GM21447 (cell line): ENCODE results near the gene DAP3.

Experiments used
- ATAC-seq: cut with Tn5 transposase; IDR thresholded peaks from one replicate; pipeline ENCODE4 v1.9.1; 2021; ENCODE audit not compliant: unreplicated experiment

The DAP3 gene

GRCh38 chr1:155769257-155769656, 80.4 kb downstream of the DAP3 start:
- no peak for ATAC-seq

DNA sequence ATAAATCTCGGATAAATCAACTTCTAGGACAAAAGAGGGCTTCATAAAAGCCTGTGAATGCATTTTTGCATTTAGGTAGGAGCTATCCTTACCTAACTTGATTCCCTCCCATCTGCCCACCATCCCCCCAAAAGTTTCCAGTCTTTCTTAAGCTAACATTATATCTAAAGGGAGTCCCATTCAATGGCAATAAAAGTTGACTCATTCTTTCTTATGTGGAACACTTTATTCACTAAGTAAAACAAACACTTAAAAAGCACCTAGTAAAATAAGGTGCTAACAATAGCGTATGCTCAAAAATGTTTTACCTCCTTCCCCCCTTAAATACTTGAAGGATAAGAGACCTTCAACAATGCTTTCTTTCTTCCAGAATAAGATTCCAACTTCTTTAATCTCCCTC, 84.3 kb downstream of the DAP3 start:
- ATAC-seq = no peak

DNA sequence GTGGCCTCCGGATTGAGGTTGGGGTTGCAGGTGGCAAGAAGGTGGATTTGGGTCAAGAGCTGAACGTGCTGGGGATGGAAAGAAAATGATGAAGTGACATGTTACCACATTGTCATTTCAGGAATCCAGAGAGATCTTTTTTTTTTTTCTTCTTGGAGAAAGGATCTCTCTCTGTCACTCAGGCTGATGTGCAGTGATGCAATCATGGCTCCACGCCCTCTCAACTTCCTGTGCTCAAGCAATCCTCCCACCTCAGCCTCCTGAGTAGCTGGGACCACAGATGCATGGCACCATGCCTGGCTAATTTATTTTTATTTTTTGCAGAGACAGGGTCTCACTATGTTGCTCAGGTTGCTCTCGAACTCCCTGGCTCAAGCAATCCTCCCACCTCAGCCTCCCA, 87.5 kb downstream of the DAP3 start:
- ATAC-seq = no peak

DNA sequence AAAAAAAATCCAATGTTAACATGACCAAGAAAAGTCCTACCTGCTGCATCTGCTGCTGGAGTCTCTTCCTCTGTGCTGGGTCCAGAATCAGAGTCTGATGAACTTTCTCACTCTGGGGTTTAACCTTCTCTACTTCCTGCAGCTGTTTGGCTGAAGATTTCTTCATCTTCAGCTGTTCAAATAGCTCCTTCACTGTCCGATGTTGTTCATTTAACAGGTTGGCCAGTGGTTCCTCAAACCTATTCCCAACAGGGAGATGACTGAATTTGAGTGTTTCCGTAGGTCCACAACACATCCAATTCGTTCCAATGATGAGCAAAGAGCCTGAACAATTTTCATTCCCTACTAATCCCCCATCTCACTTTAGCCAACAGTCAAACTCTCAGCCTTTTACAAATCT, 88.7 kb downstream of the DAP3 start:
- ATAC-seq = no peak
